Urothelium cell line (cell line): ENCODE measurements around the gene FHIT.
"Not testable (repeated sequence)": the region's sequence is repeated elsewhere in the genome, so short reads cannot be mapped to it uniquely, and the experiment has no call there.

Experiments
- DNase-seq: peaks from one replicate; pipeline ENCODE4 v3.0.0; 2011; ENCODE audit warnings: low spot score, mixed read lengths
- FAIRE-seq: peaks from 2 replicates; lab custom pipeline; 2011; peaks lifted over from hg19 to GRCh38; lab: Jason Lieb, UNC

The FHIT gene

GRCh38 chr3:60948488-60948887, 302.8 kb downstream of the FHIT start:
- DNase-seq (no peak), FAIRE-seq (no peak)

GRCh38 chr3:60935709-60936108, 315.5 kb downstream of the FHIT start:
- DNase-seq (peak; percentile 27), FAIRE-seq (no peak)

GRCh38 chr3:60933824-60934223, 317.4 kb downstream of the FHIT start:
- no peak for DNase-seq
- FAIRE-seq = no peak

- FAIRE-seq (no peak), DNase-seq (peak; percentile 22)
Measured at GRCh38 chr3:60932643-60933042, 318.6 kb downstream of the FHIT start.

GRCh38 chr3:60932170-60932569, 319.1 kb downstream of the FHIT start:
- FAIRE-seq (no peak), DNase-seq (no peak)

GRCh38 chr3:60931452-60931851, 319.8 kb downstream of the FHIT start:
- DNase-seq = no peak
- no peak for FAIRE-seq

GRCh38 chr3:60920519-60920918, 330.7 kb downstream of the FHIT start:
- FAIRE-seq (no peak), DNase-seq (no peak)

GRCh38 chr3:60919296-60919695, 332.0 kb downstream of the FHIT start:
- DNase-seq (no peak), FAIRE-seq (no peak)

- FAIRE-seq (no peak), DNase-seq (no peak)
Measured at GRCh38 chr3:60917141-60917540, 334.1 kb downstream of the FHIT start.

GRCh38 chr3:60916546-60916945, 334.7 kb downstream of the FHIT start:
- FAIRE-seq (no peak), DNase-seq (no peak)

- DNase-seq (no peak), FAIRE-seq (no peak)
Measured at GRCh38 chr3:60913474-60913873, 337.8 kb downstream of the FHIT start.

- FAIRE-seq = no peak
- no peak for DNase-seq
Measured at GRCh38 chr3:60912876-60913275, 338.4 kb downstream of the FHIT start.

- FAIRE-seq (no peak), DNase-seq (no peak)
Measured at GRCh38 chr3:60912142-60912541, 339.1 kb downstream of the FHIT start.

GRCh38 chr3:60909526-60909925, 341.7 kb downstream of the FHIT start:
- no peak for DNase-seq
- no peak for FAIRE-seq

GRCh38 chr3:60906283-60906682, 345.0 kb downstream of the FHIT start:
- DNase-seq (no peak), FAIRE-seq (no peak)

- DNase-seq (no peak), FAIRE-seq (no peak)
Measured at GRCh38 chr3:60898321-60898720, 352.9 kb downstream of the FHIT start.

GRCh38 chr3:60893946-60894345, 357.3 kb downstream of the FHIT start:
- DNase-seq (no peak), FAIRE-seq (no peak)

- FAIRE-seq = no peak
- no peak for DNase-seq
Measured at GRCh38 chr3:60890226-60890625, 361.0 kb downstream of the FHIT start.

GRCh38 chr3:60888952-60889351, 362.3 kb downstream of the FHIT start:
- FAIRE-seq, DNase-seq: not testable (repeated sequence)

- FAIRE-seq (no peak), DNase-seq (no peak)
Measured at GRCh38 chr3:60887574-60887973, 363.7 kb downstream of the FHIT start.

GRCh38 chr3:60886518-60886917, 364.7 kb downstream of the FHIT start:
- DNase-seq = no peak
- FAIRE-seq = no peak

- DNase-seq (no peak), FAIRE-seq (no peak)
Measured at GRCh38 chr3:60884005-60884404, 367.2 kb downstream of the FHIT start.

GRCh38 chr3:60877188-60877587, 374.1 kb downstream of the FHIT start:
- FAIRE-seq (no peak), DNase-seq (no peak)

GRCh38 chr3:60870396-60870795, 380.9 kb downstream of the FHIT start:
- DNase-seq (no peak), FAIRE-seq (no peak)
